ENCODE results near the gene MYCL. TPM values are rescaled to one million over a fixed set of nuclear protein-coding genes. Genes with fewer than 3 reads are reported as not detected.

MYCL gene
- polyA plus RNA-seq, 1 donor from 2014 or later = 0.16 TPM

Other genes starting within 250 kb of the MYCL start
- not detected for gene NT5C1A, start 229.8 kb downstream of the MYCL start, polyA plus RNA-seq
- gene HPCAL4, start 210.5 kb downstream of the MYCL start, polyA plus RNA-seq = 0.29 TPM
- gene PPIE, start 163.0 kb downstream of the MYCL start, polyA plus RNA-seq = 83.7 TPM
- 0.93 TPM for gene OXCT2, start 130.6 kb downstream of the MYCL start, polyA plus RNA-seq
- 0.14 TPM for gene BMP8B, start 113.1 kb downstream of the MYCL start, polyA plus RNA-seq
- gene TRIT1, start 18.4 kb downstream of the MYCL start, polyA plus RNA-seq = 8.6 TPM
- gene MFSD2A, start 53.2 kb upstream of the MYCL start, polyA plus RNA-seq = 1.5 TPM
- 424 TPM for gene CAP1, start 138.8 kb upstream of the MYCL start, polyA plus RNA-seq
- gene PPT1, start 195.3 kb upstream of the MYCL start, polyA plus RNA-seq = 107 TPM

Measured in IgD-negative memory B cell (primary cell).